NB4 (cell line): ENCODE measurements around the gene ITM2C.

ENCODE experiments used
- DNase-seq: peaks from one replicate; pipeline ENCODE4 v3.0.0; 2010; ENCODE audit warnings: low read depth
- H3K4me3 ChIP-seq: one replicate; pipeline ENCODE4 v1.5.1; 2011; ENCODE audit warnings: mild to moderate bottlenecking, low read depth, low read length, moderate library complexity
- CTCF ChIP-seq: IDR thresholded peaks from one replicate; pipeline ENCODE4 v1.5.1; 2012; ENCODE audit warnings: low read depth, low read length
- MAX ChIP-seq: IDR thresholded peaks from 2 replicates; pipeline ENCODE4 v1.6.1; 2011; ENCODE audit warnings: low read depth, low read length
- MYC ChIP-seq: IDR thresholded peaks from 2 replicates; pipeline ENCODE4 v1.6.1; 2011; ENCODE audit warnings: low read depth, low read length
- POLR2A ChIP-seq: IDR thresholded peaks from 2 replicates; pipeline ENCODE4 v1.6.1; 2011; ENCODE audit warnings: mild to moderate bottlenecking; ENCODE audit not compliant: insufficient read length; ENCODE audit errors: extremely low read depth

The ITM2C gene

GRCh38 chr2:230927711-230928341 is 63.1 kb downstream of the ITM2C start:
- H3K4me3 ChIP-seq: no peak overlapping the region
- TF ChIP-seq POLR2A: no peak
- no peak for TF ChIP-seq MAX
- TF ChIP-seq MYC: no peak
- TF ChIP-seq CTCF: no peak
- no peak for DNase-seq
